ENCODE measurements around the gene MBOAT7. TPM values are rescaled to one million over a fixed set of nuclear protein-coding genes. Genes with fewer than 3 reads are reported as not detected.

MBOAT7 gene
- total RNA-seq, 1 experiment from 2014 or later = 100 TPM

GRCh38 chr19:54218960-54219661 lies 29.7 kb upstream of the MBOAT7 start:
- no peak overlapping the region for H3K4ac ChIP-seq (ENCODE audit: low read depth, low read length)
- H4K20me1 ChIP-seq (ENCODE audit: control insufficient read depth, insufficient read depth, insufficient read length) = no peaks in the 10 kb centered on the region
- peaks cover 16% of the 10 kb centered on the region for H3K27me3 Mint-ChIP-seq (ENCODE audit: low read depth)
- no peak for TF ChIP-seq CTCF (conservative IDR thresholded peaks at IDR 0.05)
- no peak overlapping the region; a peak in 1 of 5 replicates for H3K4me3 Mint-ChIP-seq
- H3K79me1 ChIP-seq (ENCODE audit: insufficient read depth, low read depth, low read length, poor library complexity, severe bottlenecking) = no peaks in the 10 kb centered on the region
- H2AFZ ChIP-seq (ENCODE audit: low read length) = no peak overlapping the region
- H3K9ac ChIP-seq (ENCODE audit: extremely low read depth, insufficient read length, low read length) = no peak overlapping the region
- H3K56ac ChIP-seq (ENCODE audit: insufficient read length, low read depth, low read length) = no peak overlapping the region
- H3K23me2 ChIP-seq (ENCODE audit: insufficient read length, low read depth, low read length, poor library complexity, severe bottlenecking) = no peaks in the 10 kb centered on the region
- H3K36me3 Mint-ChIP-seq (ENCODE audit: insufficient read depth in 1 of 3, low read depth in 3 of 3) = peaks cover 9 to 15% (median 10%) of the 10 kb centered on the region in 3 experiments
- H2BK20ac ChIP-seq (ENCODE audit: low read depth, low read length, poor library complexity, severe bottlenecking) = no peak overlapping the region
- H3K14ac ChIP-seq (ENCODE audit: insufficient read depth, low read length) = no peak overlapping the region; the same call in 1 of the 2 replicates
- H2AK5ac ChIP-seq (ENCODE audit: insufficient read length, low read length) = no peak overlapping the region
- no peak overlapping the region for H4K8ac ChIP-seq (replicated peaks; ENCODE audit: insufficient read length, low read depth, low read length)
- H2BK15ac ChIP-seq (ENCODE audit: low read depth, low read length) = no peak overlapping the region
- peaks cover 11 to 15% of the 10 kb centered on the region in 2 experiments for H3K4me1 Mint-ChIP-seq
- H2BK5ac ChIP-seq (ENCODE audit: insufficient read length, low read length) = no peak overlapping the region
- no peak overlapping the region for H4K5ac ChIP-seq (ENCODE audit: insufficient read length, low read depth, low read length)
- no peak overlapping the region for H3K23ac ChIP-seq (ENCODE audit: insufficient read length, low read depth, low read length)
- no peak overlapping the region for H2BK120ac ChIP-seq (ENCODE audit: low read depth, low read length, poor library complexity, severe bottlenecking)
- no peaks in the 10 kb centered on the region for H3K27me3 ChIP-seq (ENCODE audit: insufficient read depth, low read length)
- WGBS (ENCODE audit: extremely low coverage, insufficient read length, low lambda C conversion rate) = no CpG with 5 or more reads among the region's 27 CpGs
- no peaks in the 10 kb centered on the region for H3K9me3 ChIP-seq (ENCODE audit: control insufficient read depth, low read depth, low read length)
- no peak overlapping the region for H3K18ac ChIP-seq (ENCODE audit: insufficient read length, low read depth, low read length)
- no peak overlapping the region for H3K27ac ChIP-seq (ENCODE audit: insufficient read length, low read depth, low read length)
- H3K4me1 ChIP-seq (ENCODE audit: insufficient read depth, low read length) = no peaks in the 10 kb centered on the region
- no peak overlapping the region for H3K4me2 ChIP-seq (ENCODE audit: insufficient read depth, insufficient read length, low read length)
- no peak overlapping the region for H3K27ac Mint-ChIP-seq
- H3T11ph ChIP-seq (ENCODE audit: low read length) = no peak overlapping the region
- no peak overlapping the region for H4K91ac ChIP-seq (ENCODE audit: insufficient read length, low read depth, low read length)
- no peak overlapping the region for H2BK12ac ChIP-seq (ENCODE audit: insufficient read length, low read depth, low read length)
- peaks cover 0 to 2% of the 10 kb centered on the region in 2 experiments; a peak in 3 of 5 replicates for H3K9me3 Mint-ChIP-seq
- H3K79me2 ChIP-seq (ENCODE audit: insufficient read depth, low read length) = no peaks in the 10 kb centered on the region
- no peak for DNase-seq

Data from H9 (cell line).